22Rv1 (cell line): ENCODE data around the gene MYMK.

Experiments
- ZFX ChIP-seq: fragments of 450-650 bp; IDR thresholded peaks from 2 replicates; pipeline ENCODE4 v1.6.1; 2017; ENCODE audit warnings: antibody characterized with exemption, borderline replicate concordance
- TF ChIP-seq, protein P1 (sequence below): fragments of 450-650 bp; IDR thresholded peaks from 2 replicates; pipeline ENCODE4 v1.5.1; 2017; ENCODE audit warnings: mild to moderate bottlenecking

DNA sequence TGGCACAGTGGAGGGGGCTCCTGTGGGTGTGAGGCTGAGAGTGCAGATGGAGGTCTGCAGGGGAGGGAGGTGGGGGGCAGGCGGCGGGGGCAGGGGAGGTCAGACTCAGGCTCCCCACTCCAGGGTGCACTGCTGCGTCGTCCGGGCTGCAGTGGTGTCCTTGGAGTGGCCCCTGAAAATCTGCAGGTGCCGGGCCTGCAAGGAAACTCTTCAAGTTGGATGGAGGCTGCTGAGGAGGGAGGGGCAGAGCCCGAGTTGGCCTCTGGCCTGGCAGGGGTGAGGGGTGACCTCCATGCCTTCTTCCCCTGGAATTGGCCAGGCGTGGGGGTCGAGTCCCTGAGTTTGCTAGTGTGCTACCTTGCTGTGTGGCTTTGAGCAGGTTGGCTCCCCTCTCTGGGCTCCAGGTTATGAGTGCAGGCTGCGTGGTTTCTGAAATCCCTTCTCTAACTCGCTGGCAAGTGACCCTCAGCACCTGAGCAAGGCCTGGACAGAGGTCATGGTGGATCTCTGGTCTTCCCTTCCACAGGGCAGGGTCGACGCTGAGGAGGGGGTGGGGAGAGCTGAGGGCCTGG lies 10.6 kb upstream of the MYMK start:
- TF ChIP-seq, protein P1, sequence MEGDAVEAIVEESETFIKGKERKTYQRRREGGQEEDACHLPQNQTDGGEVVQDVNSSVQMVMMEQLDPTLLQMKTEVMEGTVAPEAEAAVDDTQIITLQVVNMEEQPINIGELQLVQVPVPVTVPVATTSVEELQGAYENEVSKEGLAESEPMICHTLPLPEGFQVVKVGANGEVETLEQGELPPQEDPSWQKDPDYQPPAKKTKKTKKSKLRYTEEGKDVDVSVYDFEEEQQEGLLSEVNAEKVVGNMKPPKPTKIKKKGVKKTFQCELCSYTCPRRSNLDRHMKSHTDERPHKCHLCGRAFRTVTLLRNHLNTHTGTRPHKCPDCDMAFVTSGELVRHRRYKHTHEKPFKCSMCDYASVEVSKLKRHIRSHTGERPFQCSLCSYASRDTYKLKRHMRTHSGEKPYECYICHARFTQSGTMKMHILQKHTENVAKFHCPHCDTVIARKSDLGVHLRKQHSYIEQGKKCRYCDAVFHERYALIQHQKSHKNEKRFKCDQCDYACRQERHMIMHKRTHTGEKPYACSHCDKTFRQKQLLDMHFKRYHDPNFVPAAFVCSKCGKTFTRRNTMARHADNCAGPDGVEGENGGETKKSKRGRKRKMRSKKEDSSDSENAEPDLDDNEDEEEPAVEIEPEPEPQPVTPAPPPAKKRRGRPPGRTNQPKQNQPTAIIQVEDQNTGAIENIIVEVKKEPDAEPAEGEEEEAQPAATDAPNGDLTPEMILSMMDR, result no peak
- TF ChIP-seq ZFX, result no peak
